SK-N-SH (cell line): ENCODE results near the gene PCDHGB2. TPM values are rescaled to one million over a fixed set of nuclear protein-coding genes. Genes with fewer than 3 reads are reported as not detected.

Experiments
- CTCF ChIA-PET: fragments of 300-600, 350-600 bp; formaldehyde crosslinking; extraction: SDS; loops from one replicate; lab custom pipeline; 2021; lab: Yijun Ruan, JAX
- POLR2A ChIA-PET: fragments of 350-600 bp; sonication (Branson Sonifier 250); formaldehyde crosslinking; extraction: SDS; loops from one replicate; lab custom pipeline; 2020; ENCODE audit warnings: antibody characterized with exemption, inconsistent platforms; lab: Yijun Ruan, JAX
- DNase-seq: peaks from one replicate; pipeline ENCODE4 v3.0.0; 2012
- H2AFZ ChIP-seq: fragments of 200-600 bp; sonication (generic); 2 replicates; pipeline ENCODE4 v1.8.1; 2016; ENCODE audit warnings: antibody characterized with exemption, mild to moderate bottlenecking, low read depth
- H3F3A ChIP-seq: fragments of 200-600 bp; sonication (generic); replicated peaks from 2 replicates; pipeline ENCODE3; 2016; ENCODE audit warnings: antibody characterized with exemption, mild to moderate bottlenecking; ENCODE audit not compliant: insufficient read depth
- H3K27ac ChIP-seq, 2 experiments: fragments of 200-500 bp in 1 of 2; fragments of 200-600 bp in 1 of 2; sonication (Bioruptor generic) in 1 of 2; sonication (generic), shearing (Covaris generic) in 1 of 2; 2 replicates each; pipeline versions ENCODE4 v1.5.1 to v1.6.1; 2014 to 2016; ENCODE audit warnings: low read depth in 2 of 2, inconsistent platforms in 1 of 2, low read length in 1 of 2, mild to moderate bottlenecking in 1 of 2, mixed read lengths in 1 of 2
- H3K27me3 ChIP-seq: fragments of 200-600 bp; sonication (generic), shearing (Covaris generic); 2 replicates; pipeline ENCODE4 v1.6.1; 2016; ENCODE audit warnings: mixed run types; ENCODE audit not compliant: insufficient read depth
- H3K36me3 ChIP-seq, 2 experiments: fragments of 200-500 bp in 1 of 2; fragments of 200-600 bp in 1 of 2; sonication (Bioruptor generic) in 1 of 2; sonication (generic) in 1 of 2; replicated peaks in 1 of 2; 2 replicates each; pipeline versions ENCODE3 to v1.5.1; 2014 to 2016; ENCODE audit warnings: low read length in 1 of 2, mild to moderate bottlenecking in 1 of 2; ENCODE audit not compliant: insufficient read depth in 2 of 2, control insufficient read depth in 1 of 2
- H3K4me1 ChIP-seq, 2 experiments: fragments of 200-500 bp in 1 of 2; fragments of 200-600 bp in 1 of 2; sonication (Bioruptor generic) in 1 of 2; sonication (generic), shearing (Covaris generic) in 1 of 2; 2 replicates each; pipeline versions ENCODE4 v1.5.1 to v1.6.1; 2014 to 2016; ENCODE audit warnings: low read depth in 1 of 2, low read length in 1 of 2, mixed run types in 1 of 2; ENCODE audit not compliant: insufficient read depth in 2 of 2, control insufficient read depth in 1 of 2
- H3K4me2 ChIP-seq: fragments of 200-600 bp; sonication (generic), shearing (Covaris generic); 2 replicates; pipeline ENCODE4 v1.6.1; 2017; ENCODE audit warnings: mixed run types
- H3K4me3 ChIP-seq, 2 experiments: fragments of 200-500 bp in 1 of 2; fragments of 200-600 bp in 1 of 2; sonication (Bioruptor generic) in 1 of 2; sonication (generic), shearing (Covaris generic) in 1 of 2; 2 replicates each; pipeline versions ENCODE4 v1.5.1 to v1.8.1; 2014 to 2016; ENCODE audit warnings: low read depth in 2 of 2, inconsistent platforms in 1 of 2, low read length in 1 of 2, mild to moderate bottlenecking in 1 of 2, mixed read lengths in 1 of 2, moderate library complexity in 1 of 2
- H3K79me2 ChIP-seq: fragments of 200-600 bp; sonication (generic); 2 replicates; pipeline ENCODE4 v1.8.1; 2017; ENCODE audit warnings: mild to moderate bottlenecking; ENCODE audit not compliant: insufficient read depth
- H3K9ac ChIP-seq: fragments of 200-600 bp; sonication (generic); 2 replicates; pipeline ENCODE4 v1.6.1; 2017; ENCODE audit warnings: mixed run types
- H3K9me2 ChIP-seq: fragments of 200-600 bp; sonication (generic); 2 replicates; pipeline ENCODE4 v1.6.1; 2017; ENCODE audit warnings: mixed run types
- H3K9me3 ChIP-seq: fragments of 200-600 bp; sonication (generic); 2 replicates; pipeline ENCODE4 v1.6.1; 2017; ENCODE audit warnings: mixed run types, mild to moderate bottlenecking, moderate library complexity
- H4K20me1 ChIP-seq: fragments of 200-600 bp; sonication (generic); 2 replicates; pipeline ENCODE4 v1.6.1; 2017; ENCODE audit warnings: mild to moderate bottlenecking, mixed run types; ENCODE audit not compliant: insufficient read depth
- EZH2phosphoT487 ChIP-seq: fragments of 200-600 bp; sonication (generic); IDR thresholded peaks from 2 replicates; pipeline ENCODE4 v1.6.1; 2017; ENCODE audit warnings: low read depth, mixed run types, mild to moderate bottlenecking, antibody characterized with exemption, moderate library complexity, borderline replicate concordance
- PBX3 ChIP-seq: IDR thresholded peaks from 2 replicates; pipeline ENCODE4; 2012
- RAD21 ChIP-seq: IDR thresholded peaks from 2 replicates; pipeline ENCODE4 v1.6.1; 2012; ENCODE audit warnings: mild to moderate bottlenecking, low read length
- RXRA ChIP-seq: IDR thresholded peaks from 2 replicates; pipeline ENCODE4 v1.4.0; 2012; ENCODE audit warnings: low read depth, mild to moderate bottlenecking, borderline replicate concordance
- WGBS: methylation state at CpG from one replicate; pipeline ENCODE4 v1.1.6; 2017; ENCODE audit warnings: low lambda C conversion rate; 5-methylcytosine and 5-hydroxymethylcytosine counted together
- polyA plus RNA-seq, 3 experiments: library from polyadenylated mRNA; depleted of rRNA; stranded (reverse); fragments of >200 nt; gene quantifications; 2 replicates each; pipeline ENCODE4 v1.2.3, GENCODE V29; 2012
- TF ChIP-seq, protein P1 (sequence below): fragments of 150-350 bp; IDR thresholded peaks from 2 replicates; pipeline ENCODE4 v1.6.1; 2016; ENCODE audit warnings: mild to moderate bottlenecking, low read depth, low read length

PCDHGB2 gene
- polyA plus RNA-seq, 1 of the 3 experiments (the other 2 are of a cell fraction), result 4.5 TPM

GRCh38 chr5:141366016-141366896, 6.5 kb downstream of the PCDHGB2 start:
- no peaks in the 10 kb centered on the region for H4K20me1 ChIP-seq
- no peak for DNase-seq
- no peak for TF ChIP-seq PBX3
- TF ChIP-seq RAD21, result no peak
- TF ChIP-seq, all 33 proteins: peak for 0
- ChIA-PET POLR2A (no interaction called here), CTCF (interaction anchor here (0.8 kb wide), 1 partner anchor 197 kb away, joined by 3 read pairs; no protein-coding TSS in a partner anchor)
- Histone ChIP-seq H3K9me2 (no peaks in the 10 kb centered on the region), H3K79me2 (no peaks in the 10 kb centered on the region), H3K27ac (no peak overlapping the region), H3K36me3 (peaks cover 0 to 12% of the 10 kb centered on the region in 2 experiments), H3K4me3 (peak overlapping the region in 1 of 2 experiments; percentile 12; a peak in 1 of 4 replicates), H3K4me1 (no peaks in the 10 kb centered on the region), H3K4me2 (no peak overlapping the region), H3K9ac (no peak overlapping the region), H2AFZ (no peak overlapping the region), H3F3A (no peaks in the 10 kb centered on the region), H3K9me3 (peaks cover 7% of the 10 kb centered on the region; the same call in 1 of the 2 replicates), H3K27me3 (no peaks in the 10 kb centered on the region)
- 77% methylated on average over 44 of the region's 46 CpGs for WGBS

DNA sequence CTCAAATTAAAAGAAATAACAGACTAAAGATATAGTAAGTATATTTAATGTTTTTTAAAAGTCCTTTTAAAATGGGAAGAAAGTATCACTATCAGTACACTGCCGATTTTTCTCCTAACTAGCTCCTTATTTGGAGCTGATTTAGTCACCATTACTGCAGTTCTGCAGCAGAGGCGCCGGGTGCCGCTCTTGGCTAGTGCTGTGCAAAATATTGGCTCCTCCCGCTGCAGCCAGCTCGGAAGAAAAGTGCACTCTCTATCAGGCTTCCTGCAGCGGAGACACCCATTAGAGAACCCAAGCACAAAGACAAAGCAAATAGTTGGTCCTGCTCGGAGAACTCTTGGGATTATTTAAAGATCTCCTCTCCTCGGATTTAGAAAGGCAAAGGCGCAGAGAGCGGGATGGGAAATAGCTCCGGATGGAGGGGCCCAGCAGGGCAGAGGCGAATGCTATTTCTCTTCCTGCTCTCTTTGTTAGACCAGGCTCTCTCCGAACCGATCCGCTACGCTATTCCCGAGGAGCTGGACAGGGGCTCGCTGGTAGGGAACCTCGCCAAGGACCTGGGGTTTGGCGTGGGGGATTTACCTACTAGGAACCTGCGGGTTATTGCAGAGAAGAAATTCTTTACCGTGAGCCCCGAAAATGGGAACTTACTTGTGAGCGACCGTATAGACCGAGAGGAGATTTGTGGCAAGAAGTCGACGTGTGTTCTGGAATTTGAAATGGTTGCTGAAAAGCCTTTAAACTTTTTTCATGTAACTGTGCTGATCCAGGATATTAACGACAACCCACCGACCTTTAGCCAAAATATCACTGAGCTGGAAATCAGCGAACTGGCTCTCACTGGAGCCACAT, 10.4 kb downstream of the PCDHGB2 start, which contains the start of gene PCDHGB3:
TSS of gene PCDHGB3 (plus strand) at position 249 of the 855 bp plus-strand sequence. CDS start at position 402, 153 bp downstream.
- TF ChIP-seq RXRA, result no peak
- TF ChIP-seq EZH2phosphoT487, result no peak
- TF ChIP-seq, protein P1, sequence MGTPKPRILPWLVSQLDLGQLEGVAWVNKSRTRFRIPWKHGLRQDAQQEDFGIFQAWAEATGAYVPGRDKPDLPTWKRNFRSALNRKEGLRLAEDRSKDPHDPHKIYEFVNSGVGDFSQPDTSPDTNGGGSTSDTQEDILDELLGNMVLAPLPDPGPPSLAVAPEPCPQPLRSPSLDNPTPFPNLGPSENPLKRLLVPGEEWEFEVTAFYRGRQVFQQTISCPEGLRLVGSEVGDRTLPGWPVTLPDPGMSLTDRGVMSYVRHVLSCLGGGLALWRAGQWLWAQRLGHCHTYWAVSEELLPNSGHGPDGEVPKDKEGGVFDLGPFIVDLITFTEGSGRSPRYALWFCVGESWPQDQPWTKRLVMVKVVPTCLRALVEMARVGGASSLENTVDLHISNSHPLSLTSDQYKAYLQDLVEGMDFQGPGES, result no peak
- no peak for TF ChIP-seq RAD21
- H3K9ac ChIP-seq, result no peak within 1 kb of the TSS
- H3K4me3 ChIP-seq, result no peak within 1 kb of the TSS; a peak in 1 of 4 replicates
- H3K79me2 ChIP-seq, result no peaks in the 10 kb centered on the region
- no peak for DNase-seq
- no peak within 1 kb of the TSS for H3K4me2 ChIP-seq
- H2AFZ ChIP-seq, result no peak within 1 kb of the TSS
- CTCF ChIA-PET, result interaction anchor here (0.8 to 2.8 kb wide), 7 partner anchors 13 to 197 kb away, joined by 3 to 11 read pairs (median 4); partner anchors contain the start of gene TAF7
- no peaks in the 10 kb centered on the region for H3K27me3 ChIP-seq
- POLR2A ChIA-PET, result no interaction called here
- 56% methylated on average over 32 of the region's 32 CpGs for WGBS
- H4K20me1 ChIP-seq, result no peaks in the 10 kb centered on the region
- H3K36me3 ChIP-seq, result peaks cover 0 to 16% of the 10 kb centered on the region in 2 experiments
- no peaks in the 10 kb centered on the region for H3K4me1 ChIP-seq
- H3F3A ChIP-seq, result no peaks in the 10 kb centered on the region
- H3K27ac ChIP-seq, result no peak within 1 kb of the TSS
- no peaks in the 10 kb centered on the region for H3K9me2 ChIP-seq
- H3K9me3 ChIP-seq, result peaks cover 7% of the 10 kb centered on the region
